Cardiac fibroblast (primary cell): ENCODE data around the gene PIGC.

ENCODE experiments used
- DNase-seq, 2 donors: peaks; one replicate each; pipeline versions ENCODE4 v3.0.0 to v3.0.0-alpha.2; 2010; ENCODE audit warnings: low read depth in 2 of 2
- H3K4me3 ChIP-seq, 2 donors: replicated peaks in 1 of 2; 1 replicate in 1 of 2; 2 replicates in 1 of 2; pipeline ENCODE4 v1.5.1; 2011; ENCODE audit warnings: low read depth in 2 of 2, low read length in 2 of 2, mild to moderate bottlenecking in 2 of 2, moderate library complexity in 1 of 2
- TF ChIP-seq, protein P1 (sequence below): IDR thresholded peaks from one replicate; pipeline ENCODE4 v1.5.1; 2011; ENCODE audit warnings: low read depth, mild to moderate bottlenecking, low read length, inconsistent platforms

PIGC gene

DNA sequence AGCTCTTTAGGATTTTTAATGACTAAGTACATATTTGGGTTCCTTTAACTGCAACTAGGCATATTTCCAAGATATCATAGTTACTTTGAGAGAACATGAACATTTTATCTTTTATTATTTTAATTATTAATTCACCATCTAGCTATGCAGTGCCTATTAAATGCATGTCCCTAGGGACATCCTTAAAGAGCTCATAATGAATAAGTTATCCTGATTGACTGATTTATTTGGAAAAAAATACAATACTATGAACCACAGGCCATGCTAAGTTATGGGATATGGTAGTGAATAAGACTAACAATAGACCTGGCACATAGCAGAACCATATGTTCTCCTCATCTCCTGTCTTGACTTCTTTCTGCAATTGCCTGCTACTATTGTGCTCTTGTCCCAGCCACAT, 39.7 kb downstream of the PIGC start:
- no peak overlapping the region for H3K4me3 ChIP-seq
- no peak for DNase-seq
- TF ChIP-seq, protein P1, sequence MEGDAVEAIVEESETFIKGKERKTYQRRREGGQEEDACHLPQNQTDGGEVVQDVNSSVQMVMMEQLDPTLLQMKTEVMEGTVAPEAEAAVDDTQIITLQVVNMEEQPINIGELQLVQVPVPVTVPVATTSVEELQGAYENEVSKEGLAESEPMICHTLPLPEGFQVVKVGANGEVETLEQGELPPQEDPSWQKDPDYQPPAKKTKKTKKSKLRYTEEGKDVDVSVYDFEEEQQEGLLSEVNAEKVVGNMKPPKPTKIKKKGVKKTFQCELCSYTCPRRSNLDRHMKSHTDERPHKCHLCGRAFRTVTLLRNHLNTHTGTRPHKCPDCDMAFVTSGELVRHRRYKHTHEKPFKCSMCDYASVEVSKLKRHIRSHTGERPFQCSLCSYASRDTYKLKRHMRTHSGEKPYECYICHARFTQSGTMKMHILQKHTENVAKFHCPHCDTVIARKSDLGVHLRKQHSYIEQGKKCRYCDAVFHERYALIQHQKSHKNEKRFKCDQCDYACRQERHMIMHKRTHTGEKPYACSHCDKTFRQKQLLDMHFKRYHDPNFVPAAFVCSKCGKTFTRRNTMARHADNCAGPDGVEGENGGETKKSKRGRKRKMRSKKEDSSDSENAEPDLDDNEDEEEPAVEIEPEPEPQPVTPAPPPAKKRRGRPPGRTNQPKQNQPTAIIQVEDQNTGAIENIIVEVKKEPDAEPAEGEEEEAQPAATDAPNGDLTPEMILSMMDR = no peak

DNA sequence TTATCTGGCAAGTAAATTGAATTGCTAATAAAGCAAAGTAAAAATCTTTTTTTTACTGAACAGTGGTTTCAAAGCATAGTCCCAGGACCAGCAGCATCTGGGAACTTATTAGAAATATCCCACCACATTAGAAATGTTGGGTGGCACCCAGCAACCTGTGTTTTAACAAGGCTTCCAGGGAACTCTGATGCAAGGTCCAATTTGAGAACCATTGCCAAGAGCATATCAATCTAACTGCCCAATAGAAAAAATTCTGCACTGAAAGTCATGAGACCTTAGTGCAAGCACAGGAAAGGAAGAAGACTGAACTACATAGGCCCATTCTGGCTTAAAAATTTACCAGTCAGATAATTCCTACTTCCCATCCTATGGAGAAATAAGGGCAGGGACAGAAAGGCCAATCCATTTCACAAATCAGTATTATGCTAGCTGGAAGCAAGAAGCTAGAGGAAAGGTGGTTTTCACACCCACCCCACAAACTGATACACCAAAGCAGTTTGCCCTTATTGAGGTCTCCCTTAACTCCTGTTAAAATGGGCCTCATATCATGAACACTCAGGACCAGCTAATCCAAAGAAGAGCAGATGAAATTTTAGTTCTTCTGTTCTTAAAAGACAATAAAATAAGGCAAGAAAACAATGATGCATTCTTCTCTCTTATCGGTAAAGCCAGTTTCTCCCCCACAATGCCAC, 40.8 kb downstream of the PIGC start:
- no peak for DNase-seq
- TF ChIP-seq, protein P1 = no peak
- H3K4me3 ChIP-seq = no peak overlapping the region

DNA sequence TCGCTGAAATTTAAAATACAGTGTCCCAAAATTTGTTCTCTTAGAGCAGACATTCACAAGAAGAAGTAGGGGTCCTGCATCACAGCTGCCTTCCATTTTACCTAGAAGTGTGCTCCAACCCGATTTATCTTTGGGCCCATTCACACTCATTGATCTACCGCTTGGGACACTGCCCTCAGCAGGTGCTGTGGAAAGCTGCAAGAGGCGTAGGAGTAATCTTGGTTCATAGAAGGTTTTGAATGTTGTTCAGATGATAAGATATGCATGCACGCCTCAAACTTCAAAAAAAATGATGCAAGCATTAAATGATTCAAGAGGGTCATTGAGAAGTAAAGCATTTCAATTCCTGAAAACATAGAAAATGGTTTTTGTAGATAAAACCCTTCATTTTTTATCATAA, 42.0 kb downstream of the PIGC start:
- no peak for DNase-seq
- TF ChIP-seq, protein P1 = peak; percentile 18
- H3K4me3 ChIP-seq = no peak overlapping the region

DNA sequence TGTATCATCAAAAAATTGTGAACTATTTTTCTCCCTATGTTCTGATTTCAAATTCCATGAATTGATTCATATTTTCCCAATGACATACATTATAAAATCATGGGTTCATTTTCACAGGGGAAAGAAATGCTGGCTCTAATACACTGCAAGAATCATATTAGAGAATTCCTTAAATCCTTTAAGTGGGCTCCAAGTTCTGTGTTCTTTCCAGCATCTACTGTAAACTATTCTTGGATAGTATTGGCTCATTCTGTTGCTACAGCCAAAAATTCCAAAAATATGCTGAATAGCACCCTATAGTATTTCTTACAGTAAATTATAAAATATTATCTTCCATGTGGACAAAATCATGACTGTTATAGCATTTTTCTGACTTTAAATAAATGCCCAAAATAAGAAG, 42.4 kb downstream of the PIGC start:
- no peak for DNase-seq
- TF ChIP-seq, protein P1 = no peak

DNA sequence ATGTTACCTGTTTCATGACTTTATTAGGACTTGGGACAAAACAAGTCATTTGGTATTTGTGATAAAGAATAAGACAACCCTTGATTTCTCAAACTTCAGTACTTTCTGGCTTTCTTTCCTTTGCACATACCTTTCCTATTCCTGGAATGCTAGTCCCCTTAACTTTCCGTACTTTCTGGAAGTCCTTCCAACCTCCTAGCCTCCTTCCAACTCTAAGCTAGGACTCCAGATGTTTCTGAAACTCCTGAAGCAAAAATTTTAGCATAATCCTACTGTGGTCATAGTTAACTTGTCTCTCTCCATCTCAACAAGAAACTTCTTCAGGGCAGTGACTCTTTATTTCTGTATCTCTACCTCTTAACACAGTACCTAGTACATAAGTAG, 43.2 kb downstream of the PIGC start:
- no peak overlapping the region for H3K4me3 ChIP-seq
- TF ChIP-seq, protein P1 = no peak
- no peak for DNase-seq

More for the DNA sequence above, 42.4 kb downstream of the PIGC start:
- H3K4me3 ChIP-seq = no peak overlapping the region

DNA sequence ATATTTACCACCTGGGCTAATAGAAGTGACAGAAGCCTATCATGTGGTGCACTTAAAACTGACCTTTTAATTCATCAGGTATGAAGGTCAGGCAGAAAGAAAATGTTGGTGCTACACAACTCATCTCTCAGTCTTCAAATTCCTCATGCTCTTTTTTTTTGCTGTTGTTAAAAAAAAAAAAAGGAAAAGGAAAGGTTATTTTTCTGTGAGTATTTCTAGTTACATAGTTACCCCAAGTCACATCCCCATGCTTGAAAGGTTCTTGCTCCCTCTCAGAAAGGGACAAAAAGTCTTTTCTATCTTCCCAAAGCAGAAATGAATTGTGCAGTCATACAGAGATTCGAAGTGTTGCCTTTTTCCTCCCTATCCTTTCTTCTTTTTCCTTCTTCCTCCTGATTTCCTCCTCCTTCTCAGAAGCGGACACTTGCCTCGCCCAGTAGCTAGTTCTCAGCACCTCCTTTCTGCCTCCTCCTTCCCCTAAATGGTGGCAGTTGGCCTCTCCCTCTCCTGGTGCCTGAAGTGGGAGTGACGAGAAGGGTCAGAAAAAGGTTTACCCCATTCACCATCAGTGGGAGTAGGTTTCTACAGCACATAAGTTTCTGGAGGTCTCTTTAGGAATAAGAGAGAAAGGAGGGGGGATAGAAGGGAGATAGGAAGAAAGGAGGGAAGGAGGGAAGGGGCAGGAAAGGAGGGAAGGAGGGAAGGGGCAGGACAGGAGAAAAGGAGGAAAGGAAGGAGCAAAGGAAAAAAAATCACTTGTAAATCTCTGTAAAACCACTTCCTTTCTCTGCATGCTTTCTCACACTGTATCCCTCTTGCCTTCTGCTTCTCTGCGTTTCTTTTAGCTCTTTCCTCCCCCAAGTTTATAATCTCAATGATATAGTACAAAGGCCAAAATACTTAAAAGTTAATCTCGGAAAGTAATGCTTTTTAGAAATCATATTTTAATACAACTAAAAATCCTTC, 43.8 kb downstream of the PIGC start:
- TF ChIP-seq, protein P1 = no peak
- DNase-seq = no peak
- no peak overlapping the region for H3K4me3 ChIP-seq
